Gastroesophageal sphincter (tissue), 4 donors: ENCODE results near the gene SMCO3. TPM values are rescaled to one million over a fixed set of nuclear protein-coding genes. Genes with fewer than 3 reads are reported as not detected.

ENCODE experiments used
- ATAC-seq: fragments of 150-250 bp; one replicate; pipeline ENCODE4 v1.9.1; 2016; ENCODE audit warnings: mild to moderate bottlenecking, moderate library complexity
- H3K27ac ChIP-seq, 4 donors: fragments of 200-600 bp; sonication (generic) in 3 of 4; 1 replicate in 3 of 4; 2 replicates in 1 of 4; pipeline ENCODE4 v1.5.1; 2016 to 2019
- H3K27me3 ChIP-seq: fragments of 200-600 bp; sonication (generic); one replicate; pipeline ENCODE4 v1.5.1; 2019
- H3K36me3 ChIP-seq, 2 donors: fragments of 200-600 bp; sonication (generic); one replicate each; pipeline ENCODE4 v1.5.1; 2019; ENCODE audit warnings: control low read depth in 1 of 2
- H3K4me1 ChIP-seq, 3 donors: fragments of 200-600 bp; sonication (generic); 1 replicate in 2 of 3; 2 replicates in 1 of 3; pipeline ENCODE4 v1.5.1; 2016 to 2019; ENCODE audit warnings: control low read depth in 2 of 3
- H3K4me3 ChIP-seq, 2 donors: fragments of 200-600 bp; sonication (generic); one replicate each; pipeline ENCODE4 v1.5.1; 2019; ENCODE audit warnings: mild to moderate bottlenecking in 1 of 2, moderate library complexity in 1 of 2
- H3K9me3 ChIP-seq, 3 donors: fragments of 200-600 bp; sonication (generic); one replicate each; pipeline ENCODE4 v1.5.1; 2017 to 2019; ENCODE audit warnings: control low read depth in 2 of 3
- CTCF ChIP-seq, 4 experiments: fragments of 200-600 bp in 2 of 4; fragments of 450-650 bp in 2 of 4; sonication (generic) in 1 of 4; IDR thresholded peaks; one replicate each; pipeline ENCODE4 v1.5.1; 2017 to 2019; ENCODE audit warnings: antibody characterized with exemption in 4 of 4, mild to moderate bottlenecking in 2 of 4, moderate library complexity in 2 of 4
- EP300 ChIP-seq: sonication (generic); formaldehyde crosslinking; IDR thresholded peaks from one replicate; pipeline ENCODE4 v1.6.1; 2017; ENCODE audit warnings: antibody characterized with exemption, mild to moderate bottlenecking
- POLR2A ChIP-seq, 2 donors: fragments of 450-650 bp; IDR thresholded peaks; one replicate each; pipeline ENCODE4 v1.6.1; 2017; ENCODE audit warnings: antibody characterized with exemption in 2 of 2, mild to moderate bottlenecking in 2 of 2, moderate library complexity in 1 of 2
- POLR2AphosphoS5 ChIP-seq: sonication (generic); formaldehyde crosslinking; IDR thresholded peaks from one replicate; pipeline ENCODE4 v1.6.1; 2017; ENCODE audit warnings: antibody characterized with exemption
- WGBS, 2 donors: methylation state at CpG; one replicate each; pipeline ENCODE4 v1.1.5; 2018; ENCODE audit warnings: low coverage in 1 of 2; 5-methylcytosine and 5-hydroxymethylcytosine counted together
- total RNA-seq, 4 donors: library from RNA; depleted of rRNA; stranded (reverse); fragments of >200 nt; gene quantifications; one replicate each; pipeline ENCODE4 v1.1.0, GENCODE V29; 2016

SMCO3 gene
- total RNA-seq, result under 1 TPM in 3 of 4 donors, not detected in 1; 0.13 to 0.57 (median 0.31) TPM

GRCh38 chr12:14814014-14814413 is at the start of gene SMCO3:
Gene SMCO3, minus strand, starts transcription at chr12:14814182. Its CDS starts 7,502 bp downstream, at chr12:14806680.
- Histone ChIP-seq H3K27me3 (no peaks in the 10 kb centered on the region), H3K9me3 (no peaks in the 10 kb centered on the region), H3K4me3 (no peak within 1 kb of the TSS), H3K36me3 (no peaks in the 10 kb centered on the region), H3K4me1 (no peaks in the 10 kb centered on the region), H3K27ac (no peak within 1 kb of the TSS)
- ATAC-seq, result no peak
- TF ChIP-seq EP300, result no peak
- TF ChIP-seq POLR2AphosphoS5, result no peak
- TF ChIP-seq POLR2A (IDR thresholded peaks at IDR 0.05), result no peak
- no peak for TF ChIP-seq CTCF (IDR thresholded peaks at IDR 0.05)
- 62% methylated on average over 3 of the region's 3 CpGs for WGBS, 2 donors

- H3K27ac ChIP-seq, result no peak overlapping the region
- H3K9me3 ChIP-seq, result peaks cover 0 to 16% (median 0%) of the 10 kb centered on the region in 3 donors
- H3K4me1 ChIP-seq, result no peaks in the 10 kb centered on the region
- ATAC-seq, result no peak
- H3K27me3 ChIP-seq, result no peaks in the 10 kb centered on the region
- no peak overlapping the region for H3K4me3 ChIP-seq
- TF ChIP-seq EP300 (no peak), POLR2A (IDR thresholded peaks at IDR 0.05) (no peak), CTCF (IDR thresholded peaks at IDR 0.05) (no peak), POLR2AphosphoS5 (no peak)
- H3K36me3 ChIP-seq, result no peaks in the 10 kb centered on the region
These were observed 46.5 kb upstream of the SMCO3 start for GRCh38 chr12:14860490-14860889.

- Histone ChIP-seq H3K36me3 (no peaks in the 10 kb centered on the region), H3K4me3 (no peak overlapping the region), H3K9me3 (peaks cover 0 to 16% (median 0%) of the 10 kb centered on the region in 3 donors), H3K27ac (no peak overlapping the region), H3K27me3 (no peaks in the 10 kb centered on the region), H3K4me1 (no peaks in the 10 kb centered on the region)
- ATAC-seq, result no peak
- TF ChIP-seq POLR2AphosphoS5 (no peak), EP300 (no peak), CTCF (IDR thresholded peaks at IDR 0.05) (no peak), POLR2A (IDR thresholded peaks at IDR 0.05) (no peak)
- 91 to 100% methylated on average over 1 of the region's 1 CpG for WGBS, 2 donors
These were observed 44.5 kb upstream of the SMCO3 start for GRCh38 chr12:14858513-14858912.

GRCh38 chr12:14854586-14855183 is 40.7 kb upstream of the SMCO3 start:
- H3K4me3 ChIP-seq, result no peak overlapping the region
- no peak overlapping the region for H3K27ac ChIP-seq
- no peaks in the 10 kb centered on the region for H3K36me3 ChIP-seq
- 53 to 60% methylated on average over 6 of the region's 6 CpGs for WGBS, 2 donors
- H3K4me1 ChIP-seq, result peaks cover 0 to 6% (median 0%) of the 10 kb centered on the region in 3 donors
- TF ChIP-seq POLR2A (IDR thresholded peaks at IDR 0.05), result no peak
- TF ChIP-seq CTCF (IDR thresholded peaks at IDR 0.05), result peak in 1 of 4 experiments; percentile 3
- no peaks in the 10 kb centered on the region for H3K27me3 ChIP-seq
- no peak for ATAC-seq
- no peaks in the 10 kb centered on the region for H3K9me3 ChIP-seq

GRCh38 chr12:14853961-14854360 is 40.0 kb upstream of the SMCO3 start:
- Histone ChIP-seq H3K27ac (no peak overlapping the region), H3K4me3 (no peak overlapping the region), H3K4me1 (peaks cover 0 to 7% (median 0%) of the 10 kb centered on the region in 3 donors), H3K36me3 (no peaks in the 10 kb centered on the region), H3K27me3 (no peaks in the 10 kb centered on the region), H3K9me3 (no peaks in the 10 kb centered on the region)
- ATAC-seq, result no peak
- 44 to 61% methylated on average over 3 of the region's 3 CpGs for WGBS, 2 donors
- TF ChIP-seq POLR2A (IDR thresholded peaks at IDR 0.05) (no peak), EP300 (no peak), CTCF (IDR thresholded peaks at IDR 0.05) (no peak), POLR2AphosphoS5 (no peak)
